Peyer's patch (tissue), 4 donors: ENCODE results near the gene PAPOLG. TPM values are rescaled to one million over a fixed set of nuclear protein-coding genes. Genes with fewer than 3 reads are reported as not detected.

Experiments
- DNase-seq, 3 donors: peaks; one replicate each; pipeline ENCODE4 v3.0.0-alpha.2; 2017 to 2019
- H3K27ac ChIP-seq, 4 donors: fragments of 200-600 bp; sonication (generic); one replicate each; pipeline ENCODE4 v1.5.1; 2016 to 2019
- H3K27me3 ChIP-seq, 2 donors: fragments of 200-600 bp; sonication (generic); one replicate each; pipeline ENCODE4 v1.5.1; 2019
- H3K36me3 ChIP-seq, 3 donors: fragments of 200-600 bp; sonication (generic); one replicate each; pipeline ENCODE4 v1.5.1; 2016 to 2019
- H3K4me1 ChIP-seq, 4 donors: fragments of 200-600 bp; sonication (generic); one replicate each; pipeline ENCODE4 v1.5.1; 2016 to 2019
- H3K4me3 ChIP-seq, 4 donors: fragments of 200-600 bp; sonication (generic); 1 replicate in 3 of 4; 2 replicates in 1 of 4; pipeline ENCODE4 v1.5.1; 2016 to 2019; ENCODE audit warnings: mild to moderate bottlenecking in 1 of 4
- H3K9me3 ChIP-seq, 4 donors: fragments of 200-600 bp; sonication (generic); one replicate each; pipeline ENCODE4 v1.5.1; 2016 to 2019; ENCODE audit warnings: mild to moderate bottlenecking in 1 of 4
- CTCF ChIP-seq, 6 experiments: fragments of 450-650 bp in 4 of 6; fragments of 200-600 bp in 2 of 6; sonication (generic) in 1 of 6; IDR thresholded peaks; one replicate each; pipeline ENCODE4 v1.5.1; 2017 to 2019; ENCODE audit warnings: antibody characterized with exemption in 6 of 6, mild to moderate bottlenecking in 3 of 6, moderate library complexity in 1 of 6
- POLR2A ChIP-seq, 2 donors: fragments of 450-650 bp; IDR thresholded peaks; one replicate each; pipeline ENCODE4 v1.5.1; 2017; ENCODE audit warnings: antibody characterized with exemption in 2 of 2, mild to moderate bottlenecking in 2 of 2, moderate library complexity in 2 of 2
- total RNA-seq, 4 donors: library from RNA; depleted of rRNA; stranded (reverse); fragments of >200 nt; gene quantifications; one replicate each; pipeline ENCODE4 v1.1.0, GENCODE V29; 2016

PAPOLG gene
- total RNA-seq, 4 donors from 2014 or later = 10.1 to 23.8 (median 11.1) TPM

DNA sequence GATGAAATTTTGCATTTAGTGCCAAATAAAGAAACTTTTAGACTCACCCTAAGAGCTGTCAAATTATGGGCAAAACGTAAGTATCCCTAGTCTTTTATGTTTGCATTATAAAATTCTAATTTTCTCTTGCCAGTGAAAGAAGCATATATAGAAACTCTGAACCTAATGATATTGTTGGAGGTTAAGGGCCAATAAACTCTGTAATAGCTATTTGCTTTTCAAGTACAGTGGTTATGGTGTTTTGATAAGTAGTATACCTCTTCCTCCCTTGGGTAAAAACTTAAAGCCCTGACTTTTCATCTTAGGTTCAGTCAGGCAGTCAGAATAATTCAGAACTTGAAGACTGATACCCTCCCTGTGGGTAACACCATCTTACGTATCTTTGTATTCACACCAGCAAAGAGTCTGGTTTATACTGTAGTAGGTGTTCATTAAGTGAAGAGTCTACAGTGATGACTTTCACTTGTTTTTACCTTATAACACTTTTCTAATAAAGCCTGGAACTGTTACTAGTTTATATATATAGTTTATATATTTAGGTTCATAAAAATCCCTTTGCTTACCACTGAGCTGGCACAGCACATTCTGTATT lies 19.1 kb downstream of the PAPOLG start:
- Histone ChIP-seq H3K36me3 (peaks cover 0 to 94% (median 0%) of the 10 kb centered on the region in 3 donors), H3K4me3 (no peak overlapping the region), H3K9me3 (no peaks in the 10 kb centered on the region), H3K4me1 (no peaks in the 10 kb centered on the region), H3K27ac (no peak overlapping the region), H3K27me3 (no peaks in the 10 kb centered on the region)
- no peak for DNase-seq
- TF ChIP-seq CTCF (IDR thresholded peaks at IDR 0.05) (no peak), POLR2A (IDR thresholded peaks at IDR 0.05) (no peak)

DNA sequence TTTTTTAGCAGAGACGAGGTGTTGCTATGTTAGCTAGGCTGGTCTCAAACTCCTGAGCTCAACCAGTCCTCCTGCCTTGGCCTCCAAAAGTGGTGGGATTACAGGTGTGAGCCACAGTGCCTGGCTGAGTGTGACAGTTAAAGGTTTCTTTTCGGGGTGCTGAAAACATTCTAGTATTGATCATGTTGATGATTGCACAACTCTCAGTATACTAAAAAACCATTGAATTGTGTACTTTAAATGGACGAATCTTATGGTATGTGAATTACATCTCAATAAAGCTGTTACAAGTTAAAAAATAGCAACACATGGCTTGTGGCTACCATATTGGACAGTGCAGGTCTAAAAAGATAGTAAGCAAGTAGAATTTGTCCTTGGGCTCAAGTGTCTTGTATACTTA lies 22.3 kb downstream of the PAPOLG start:
- Histone ChIP-seq H3K4me3 (no peak overlapping the region), H3K4me1 (no peaks in the 10 kb centered on the region), H3K36me3 (peaks cover 0 to 86% (median 0%) of the 10 kb centered on the region in 3 donors), H3K9me3 (no peaks in the 10 kb centered on the region), H3K27me3 (no peaks in the 10 kb centered on the region), H3K27ac (no peak overlapping the region)
- DNase-seq = no peak
- no peak for TF ChIP-seq CTCF (IDR thresholded peaks at IDR 0.05)
- TF ChIP-seq POLR2A (IDR thresholded peaks at IDR 0.05) = no peak

GRCh38 chr2:60779426-60779825 lies 23.4 kb downstream of the PAPOLG start:
- DNase-seq = no peak
- Histone ChIP-seq H3K4me3 (no peak overlapping the region), H3K36me3 (peaks cover 0 to 88% (median 2%) of the 10 kb centered on the region in 3 donors), H3K9me3 (no peaks in the 10 kb centered on the region), H3K4me1 (no peaks in the 10 kb centered on the region), H3K27me3 (no peaks in the 10 kb centered on the region), H3K27ac (no peak overlapping the region)
- no peak for TF ChIP-seq CTCF (IDR thresholded peaks at IDR 0.05)
- TF ChIP-seq POLR2A (IDR thresholded peaks at IDR 0.05) = no peak

DNA sequence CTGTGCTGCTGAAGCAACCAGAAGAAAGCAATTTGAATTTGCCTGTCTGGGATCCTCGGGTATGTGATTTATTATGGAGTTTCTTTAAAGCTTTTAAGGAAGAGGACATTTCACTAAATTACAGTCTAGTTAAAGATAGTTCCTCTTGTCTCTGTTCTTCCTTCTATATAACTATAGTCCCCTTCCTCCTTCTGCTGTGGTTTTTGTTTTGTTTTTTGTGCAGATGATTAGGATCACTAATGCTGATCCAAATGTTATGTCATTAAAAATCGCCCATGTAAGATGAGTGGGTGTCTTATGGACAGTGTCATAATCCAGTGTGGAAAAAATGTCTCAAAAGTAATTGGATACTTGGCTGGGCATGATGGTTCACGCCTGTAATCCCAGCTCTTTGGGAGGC lies 24.7 kb downstream of the PAPOLG start:
- H3K27ac ChIP-seq = no peak overlapping the region

DNA sequence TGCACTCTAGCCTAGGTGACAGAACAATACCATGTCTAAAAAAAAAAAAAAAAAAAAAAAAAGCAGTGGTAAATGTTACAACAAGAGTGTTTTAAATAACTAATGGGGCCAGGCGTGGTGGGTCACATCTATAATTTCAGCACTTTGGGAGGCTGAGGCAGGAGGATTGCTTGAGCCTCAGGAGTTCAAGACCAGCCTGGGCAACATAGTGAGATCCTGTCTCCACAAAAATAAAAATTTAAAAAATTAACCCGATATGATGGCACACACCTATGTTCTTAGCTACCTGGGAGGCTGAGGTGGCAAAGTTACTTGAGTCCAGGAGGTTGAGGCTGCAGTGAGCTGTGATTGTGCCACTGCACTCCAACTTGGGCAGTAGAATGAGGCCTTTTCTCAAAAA lies 37.1 kb downstream of the PAPOLG start:
- no peak overlapping the region for H3K4me3 ChIP-seq
- TF ChIP-seq CTCF (IDR thresholded peaks at IDR 0.05) (no peak), POLR2A (IDR thresholded peaks at IDR 0.05) (no peak)
- no peaks in the 10 kb centered on the region for H3K27me3 ChIP-seq
- no peaks in the 10 kb centered on the region for H3K9me3 ChIP-seq
- peaks cover 0 to 3% (median 0%) of the 10 kb centered on the region in 4 donors for H3K4me1 ChIP-seq
- DNase-seq = no peak
- no peak overlapping the region for H3K27ac ChIP-seq
- H3K36me3 ChIP-seq = peaks cover 0 to 86% (median 0%) of the 10 kb centered on the region in 3 donors

More for the DNA sequence above, 24.7 kb downstream of the PAPOLG start:
- Histone ChIP-seq H3K36me3 (peaks cover 0 to 88% (median 2%) of the 10 kb centered on the region in 3 donors), H3K4me3 (no peak overlapping the region), H3K4me1 (no peaks in the 10 kb centered on the region), H3K9me3 (no peaks in the 10 kb centered on the region), H3K27me3 (no peaks in the 10 kb centered on the region)
- DNase-seq = no peak
- TF ChIP-seq CTCF (IDR thresholded peaks at IDR 0.05) = no peak
- no peak for TF ChIP-seq POLR2A (IDR thresholded peaks at IDR 0.05)
